IPS-18a (cell line): ENCODE measurements around the gene NRDE2.
A peak's percentile ranks its signal among the peaks of the same experiment; 100 is the strongest.
"Not testable (repeated sequence)": the region's sequence is repeated elsewhere in the genome, so short reads cannot be mapped to it uniquely, and the experiment has no call there.

Experiments
- H3K27ac ChIP-seq: one replicate; pipeline ENCODE4 v1.5.1; 2013; ENCODE audit warnings: low read length
- H3K27me3 ChIP-seq: one replicate; pipeline ENCODE4 v1.6.1; 2013; ENCODE audit warnings: mild to moderate bottlenecking, low read length; ENCODE audit not compliant: control insufficient read depth, insufficient read depth
- H3K36me3 ChIP-seq: one replicate; pipeline ENCODE4 v1.6.1; 2013; ENCODE audit warnings: low read depth, low read length; ENCODE audit not compliant: control insufficient read depth
- H3K4me1 ChIP-seq: one replicate; pipeline ENCODE4 v1.6.1; 2013; ENCODE audit warnings: low read depth, low read length; ENCODE audit not compliant: control insufficient read depth
- H3K4me3 ChIP-seq: one replicate; pipeline ENCODE4 v1.5.1; 2013; ENCODE audit warnings: low read length
- H3K9ac ChIP-seq: one replicate; pipeline ENCODE4 v1.6.1; 2013; ENCODE audit warnings: mild to moderate bottlenecking, low read length, moderate library complexity
- H3K9me3 ChIP-seq: one replicate; pipeline ENCODE4 v1.6.1; 2013; ENCODE audit warnings: low read depth, low read length; ENCODE audit not compliant: control insufficient read depth

Gene NRDE2

GRCh38 chr14:90256354-90257131, 75.2 kb downstream of the NRDE2 start, which contains the start of gene PSMC1:
Gene PSMC1 (plus strand): TSS chr14:90256553. CDS start chr14:90256598, 45 bp downstream.
- Histone ChIP-seq H3K27ac (peak within 1 kb of the TSS; percentile 75), H3K36me3 (peaks cover 21% of the 10 kb centered on the region), H3K9me3 (no peaks in the 10 kb centered on the region), H3K27me3 (peaks cover 25% of the 10 kb centered on the region), H3K4me3 (peak within 1 kb of the TSS; percentile 93), H3K4me1 (no peaks in the 10 kb centered on the region), H3K9ac (peak within 1 kb of the TSS; percentile 97)

DNA sequence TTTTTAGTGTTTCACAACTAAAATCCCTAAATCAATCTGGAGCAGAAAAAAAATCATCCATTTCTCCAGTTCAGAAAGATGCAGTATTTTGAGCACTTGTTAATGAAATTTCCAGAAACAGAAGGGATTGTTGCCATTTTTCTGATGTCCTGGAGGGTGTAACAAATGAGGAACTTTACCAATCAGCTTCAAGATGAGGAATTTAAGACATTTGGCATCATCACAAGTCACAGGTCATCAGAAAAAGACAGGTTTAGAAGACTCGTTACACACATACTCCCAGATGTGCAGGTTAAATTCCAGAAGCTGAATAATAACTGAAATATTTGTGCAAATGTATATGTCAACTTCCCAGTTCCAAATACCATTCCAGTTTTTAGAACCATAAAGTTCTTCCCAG, 75.9 kb downstream of the NRDE2 start:
- Histone ChIP-seq H3K9ac (peak overlapping the region; percentile 97), H3K4me3 (peak overlapping the region; percentile 93), H3K27ac (no peak overlapping the region), H3K4me1 (no peaks in the 10 kb centered on the region), H3K9me3 (no peaks in the 10 kb centered on the region), H3K27me3 (peaks cover 25% of the 10 kb centered on the region), H3K36me3 (peaks cover 14% of the 10 kb centered on the region)

DNA sequence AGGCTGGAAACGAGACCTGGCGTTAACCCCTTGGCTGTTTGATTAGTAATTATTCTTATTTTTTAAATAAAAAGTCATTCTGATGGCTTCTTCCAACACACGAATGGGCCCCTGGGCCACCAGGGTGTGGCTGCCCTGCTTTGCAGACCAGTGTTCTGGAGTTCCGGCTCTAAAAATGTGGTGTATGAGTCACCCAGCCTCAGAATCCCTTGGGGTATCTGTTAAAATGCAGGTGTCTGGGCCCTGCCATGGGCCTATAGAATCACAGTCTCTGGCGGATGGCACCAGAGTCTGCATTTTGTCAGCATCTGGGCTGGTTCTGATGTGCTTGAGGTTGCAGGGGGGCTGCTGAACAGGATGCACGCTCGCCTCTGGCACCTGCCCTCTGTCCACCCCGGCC, 77.9 kb downstream of the NRDE2 start:
- Histone ChIP-seq H3K27me3 (peaks cover 25% of the 10 kb centered on the region), H3K9me3 (no peaks in the 10 kb centered on the region), H3K9ac (no peak overlapping the region), H3K36me3 (no peaks in the 10 kb centered on the region), H3K4me3 (no peak overlapping the region), H3K4me1 (no peaks in the 10 kb centered on the region), H3K27ac (no peak overlapping the region)

- Histone ChIP-seq H3K4me1 (no peaks in the 10 kb centered on the region), H3K9me3 (no peaks in the 10 kb centered on the region), H3K9ac (no peak overlapping the region), H3K27me3 (peaks cover 9% of the 10 kb centered on the region), H3K27ac (no peak overlapping the region), H3K36me3 (no peaks in the 10 kb centered on the region), H3K4me3 (no peak overlapping the region)
Measured at GRCh38 chr14:90248594-90248993, 83.1 kb downstream of the NRDE2 start.

DNA sequence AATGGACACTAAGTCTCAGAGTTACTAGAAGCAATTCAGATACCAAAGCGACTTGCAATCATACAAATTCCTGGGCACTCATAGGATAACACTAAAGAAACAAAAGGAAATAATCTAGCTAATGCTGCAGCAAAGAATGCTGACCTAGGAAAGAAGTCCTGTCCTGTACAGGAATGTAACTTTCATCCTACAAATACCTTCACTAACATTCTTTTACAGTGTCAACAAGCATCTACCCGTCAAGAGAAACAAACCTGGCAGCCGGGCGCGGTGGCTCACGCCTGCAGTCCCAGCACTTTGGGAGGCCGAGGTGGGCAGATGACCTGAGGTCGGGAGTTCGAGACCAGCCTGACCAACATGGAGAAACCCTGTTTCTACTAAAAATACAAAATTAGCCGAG, 84.3 kb downstream of the NRDE2 start:
- H3K36me3 ChIP-seq, H3K4me1 ChIP-seq, H3K27me3 ChIP-seq, H3K9ac ChIP-seq, H3K4me3 ChIP-seq, H3K9me3 ChIP-seq, H3K27ac ChIP-seq: not testable (repeated sequence)

GRCh38 chr14:90246936-90247335, 84.8 kb downstream of the NRDE2 start:
- H3K4me3 ChIP-seq = no peak overlapping the region
- no peaks in the 10 kb centered on the region for H3K4me1 ChIP-seq
- no peak overlapping the region for H3K9ac ChIP-seq
- no peaks in the 10 kb centered on the region for H3K27me3 ChIP-seq
- no peaks in the 10 kb centered on the region for H3K36me3 ChIP-seq
- H3K9me3 ChIP-seq = no peaks in the 10 kb centered on the region
- H3K27ac ChIP-seq = no peak overlapping the region

DNA sequence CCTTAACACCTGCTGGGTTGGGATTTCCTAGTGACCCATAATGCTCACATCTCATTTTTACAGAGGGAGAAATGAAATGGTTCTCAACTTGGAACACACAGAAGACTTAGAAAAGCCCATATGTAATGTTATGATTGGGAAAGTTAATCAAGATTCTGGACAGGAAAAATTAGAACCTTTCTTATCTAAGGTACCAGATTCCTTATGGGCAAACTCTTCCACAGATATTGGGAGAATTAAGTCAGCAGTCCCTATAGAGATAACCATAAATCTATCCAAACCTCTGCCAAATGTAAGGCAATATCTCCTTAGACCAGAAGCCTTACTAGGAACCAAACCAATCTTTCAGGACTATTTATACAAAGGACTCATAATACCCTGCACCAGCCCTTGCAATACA, 89.3 kb downstream of the NRDE2 start:
- Histone ChIP-seq H3K4me3 (no peak overlapping the region), H3K36me3 (no peaks in the 10 kb centered on the region), H3K4me1 (no peaks in the 10 kb centered on the region), H3K27ac (no peak overlapping the region), H3K9ac (no peak overlapping the region), H3K27me3 (no peaks in the 10 kb centered on the region), H3K9me3 (peaks cover 29% of the 10 kb centered on the region)

- Histone ChIP-seq H3K9me3 (peaks cover 32% of the 10 kb centered on the region), H3K4me1 (no peaks in the 10 kb centered on the region), H3K4me3 (no peak overlapping the region), H3K36me3 (no peaks in the 10 kb centered on the region), H3K27me3 (peaks cover 16% of the 10 kb centered on the region), H3K9ac (no peak overlapping the region), H3K27ac (no peak overlapping the region)
Measured at GRCh38 chr14:90239139-90239538, 92.6 kb downstream of the NRDE2 start.

- H3K27me3 ChIP-seq = peaks cover 27% of the 10 kb centered on the region
- no peak overlapping the region for H3K4me3 ChIP-seq
- no peaks in the 10 kb centered on the region for H3K36me3 ChIP-seq
- no peak overlapping the region for H3K27ac ChIP-seq
- H3K4me1 ChIP-seq = no peaks in the 10 kb centered on the region
- no peak overlapping the region for H3K9ac ChIP-seq
- peaks cover 26% of the 10 kb centered on the region for H3K9me3 ChIP-seq
Measured at GRCh38 chr14:90235179-90235976, 96.4 kb downstream of the NRDE2 start.

GRCh38 chr14:90229942-90230341, 101.8 kb downstream of the NRDE2 start:
- H3K27ac ChIP-seq, H3K4me1 ChIP-seq, H3K4me3 ChIP-seq, H3K36me3 ChIP-seq, H3K9ac ChIP-seq, H3K9me3 ChIP-seq: not testable (repeated sequence)
- H3K27me3 ChIP-seq = peaks cover 19% of the 10 kb centered on the region

GRCh38 chr14:90228478-90228877, 103.3 kb downstream of the NRDE2 start:
- no peak overlapping the region for H3K9ac ChIP-seq
- H3K4me1 ChIP-seq = no peaks in the 10 kb centered on the region
- H3K9me3 ChIP-seq = no peaks in the 10 kb centered on the region
- H3K27me3 ChIP-seq = peaks cover 4% of the 10 kb centered on the region
- H3K27ac ChIP-seq = no peak overlapping the region
- no peak overlapping the region for H3K4me3 ChIP-seq
- H3K36me3 ChIP-seq = no peaks in the 10 kb centered on the region
